GM19467 (cell line): ENCODE data around the gene ASTN2.

ENCODE experiments used
- ATAC-seq: cut with Tn5 transposase; IDR thresholded peaks from one replicate; pipeline ENCODE4 v1.9.1; 2021; ENCODE audit warnings: mild to moderate bottlenecking, moderate library complexity; ENCODE audit not compliant: unreplicated experiment

Gene ASTN2

DNA sequence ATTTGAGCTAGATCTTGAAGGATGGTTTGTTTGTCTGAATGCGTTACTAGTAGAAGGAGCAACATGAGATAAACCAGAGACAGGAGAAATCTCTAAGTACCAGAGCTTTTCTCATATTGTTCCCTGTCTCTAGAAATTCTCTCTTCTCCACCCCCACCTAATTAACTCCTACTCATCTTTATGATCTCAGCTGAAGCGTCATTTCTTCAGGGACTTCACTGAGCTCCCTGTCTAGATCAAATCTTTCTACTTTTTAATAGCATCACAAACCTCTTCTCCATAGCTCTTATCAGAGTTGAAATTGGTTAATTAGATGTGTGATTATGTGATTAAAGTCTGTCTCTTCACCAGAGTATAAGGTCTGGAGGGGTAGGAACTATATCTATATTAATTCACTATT is 1035.0 kb downstream of the ASTN2 start:
- ATAC-seq: no peak

GRCh38 chr9:116378873-116379272 is 1036.0 kb downstream of the ASTN2 start:
- no peak for ATAC-seq

DNA sequence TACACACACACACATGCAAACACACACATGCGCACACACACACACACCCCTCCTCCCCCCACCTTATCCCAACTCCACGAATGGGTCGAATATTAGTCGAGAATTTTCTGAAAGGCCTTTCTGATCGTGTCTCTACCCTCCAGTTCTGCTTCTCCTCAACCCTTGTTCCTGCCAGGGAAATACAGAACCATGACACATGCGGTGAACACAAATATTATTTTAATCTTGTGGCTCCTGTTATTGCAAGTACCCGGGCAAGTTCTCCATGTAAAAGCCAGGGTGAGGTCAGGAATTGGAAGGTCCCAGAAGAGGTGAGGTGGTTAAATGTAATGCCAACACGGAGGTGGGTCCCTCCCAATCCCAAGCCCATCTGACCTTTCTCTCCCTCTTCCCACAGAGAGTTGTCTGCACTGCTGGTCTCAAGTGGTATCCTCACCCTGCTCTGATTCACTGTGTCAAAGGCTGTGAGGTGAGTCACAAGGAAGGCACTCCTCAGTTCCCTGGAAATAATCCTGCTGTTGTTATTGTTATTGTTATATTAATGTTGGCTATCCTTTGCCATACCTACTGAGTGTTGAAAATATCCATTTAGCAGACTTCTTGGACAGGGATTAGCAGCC is 1037.6 kb downstream of the ASTN2 start:
- no peak for ATAC-seq
